Chondrocyte (in vitro differentiated cells): ENCODE measurements around the gene KCNK17. TPM values are rescaled to one million over a fixed set of nuclear protein-coding genes. Genes with fewer than 3 reads are reported as not detected.

Experiments
- DNase-seq: peaks from one replicate; pipeline ENCODE4 v3.0.0; 2021; ENCODE audit warnings: mixed read lengths, low spot score
- H3K27ac Mint-ChIP-seq: one replicate; pipeline ENCODE4 v1.8.0; 2021; ENCODE audit warnings: mild to moderate bottlenecking, moderate library complexity, mixed read lengths; ENCODE audit not compliant: unreplicated experiment
- H3K27me3 Mint-ChIP-seq: 2 replicates; pipeline ENCODE4 v1.8.0; 2021; ENCODE audit warnings: low read depth, mixed read lengths
- H3K36me3 Mint-ChIP-seq: 2 replicates; pipeline ENCODE4 v1.8.0; 2021; ENCODE audit warnings: low read depth, mixed read lengths
- H3K4me1 Mint-ChIP-seq: 2 replicates; pipeline ENCODE4 v1.8.0; 2021; ENCODE audit warnings: low read depth, mild to moderate bottlenecking, mixed read lengths
- H3K4me3 Mint-ChIP-seq: one replicate; pipeline ENCODE4 v1.8.0; 2021; ENCODE audit warnings: mild to moderate bottlenecking, moderate library complexity, mixed read lengths; ENCODE audit not compliant: unreplicated experiment
- H3K9me3 Mint-ChIP-seq: 2 replicates; pipeline ENCODE4 v1.8.0; 2021; ENCODE audit warnings: low read depth, mixed read lengths
- CTCF ChIP-seq: fragments of 200-600 bp; sonication (generic); IDR thresholded peaks from 2 replicates; pipeline ENCODE4 v1.5.0; 2021; ENCODE audit warnings: antibody characterized with exemption, mild to moderate bottlenecking, moderate library complexity
- total RNA-seq: library from RNA; stranded (reverse); gene quantifications from 3 replicates; pipeline ENCODE4 v1.2.1, GENCODE V29; 2021

Gene KCNK17
- total RNA-seq, 1 donor from 2014 or later = not detected

- no peak overlapping the region for H3K27ac Mint-ChIP-seq
- H3K4me3 Mint-ChIP-seq = no peak overlapping the region
- H3K27me3 Mint-ChIP-seq = no peaks in the 10 kb centered on the region
- TF ChIP-seq CTCF = no peak
- DNase-seq = peak; percentile 15
- no peaks in the 10 kb centered on the region for H3K36me3 Mint-ChIP-seq
- H3K4me1 Mint-ChIP-seq = peaks cover 13% of the 10 kb centered on the region
- no peaks in the 10 kb centered on the region for H3K9me3 Mint-ChIP-seq
Observed at GRCh38 chr6:39357998-39358686, 43.9 kb upstream of the KCNK17 start.

GRCh38 chr6:39353698-39354315 is 39.6 kb upstream of the KCNK17 start:
- TF ChIP-seq CTCF = no peak
- no peaks in the 10 kb centered on the region for H3K27me3 Mint-ChIP-seq
- DNase-seq = no peak
- H3K27ac Mint-ChIP-seq = no peak overlapping the region
- H3K4me3 Mint-ChIP-seq = no peak overlapping the region
- H3K4me1 Mint-ChIP-seq = peaks cover 6% of the 10 kb centered on the region
- H3K36me3 Mint-ChIP-seq = no peaks in the 10 kb centered on the region
- no peaks in the 10 kb centered on the region for H3K9me3 Mint-ChIP-seq

GRCh38 chr6:39350723-39351505 is 36.7 kb upstream of the KCNK17 start:
- Mint-ChIP-seq H3K9me3 (no peaks in the 10 kb centered on the region), H3K4me1 (no peaks in the 10 kb centered on the region), H3K27me3 (peaks cover 2% of the 10 kb centered on the region), H3K4me3 (no peak overlapping the region), H3K36me3 (no peaks in the 10 kb centered on the region), H3K27ac (no peak overlapping the region)
- TF ChIP-seq CTCF = no peak
- DNase-seq = no peak

GRCh38 chr6:39348740-39349139 is 34.5 kb upstream of the KCNK17 start:
- peaks cover 2% of the 10 kb centered on the region for H3K27me3 Mint-ChIP-seq
- no peak overlapping the region for H3K27ac Mint-ChIP-seq
- no peak for TF ChIP-seq CTCF
- H3K9me3 Mint-ChIP-seq = no peaks in the 10 kb centered on the region
- H3K4me1 Mint-ChIP-seq = peaks cover 14% of the 10 kb centered on the region
- H3K36me3 Mint-ChIP-seq = no peaks in the 10 kb centered on the region
- DNase-seq = no peak
- no peak overlapping the region for H3K4me3 Mint-ChIP-seq

GRCh38 chr6:39347906-39348585 is 33.8 kb upstream of the KCNK17 start:
- Mint-ChIP-seq H3K4me1 (peaks cover 14% of the 10 kb centered on the region), H3K36me3 (no peaks in the 10 kb centered on the region), H3K27ac (no peak overlapping the region), H3K27me3 (peaks cover 2% of the 10 kb centered on the region), H3K9me3 (no peaks in the 10 kb centered on the region), H3K4me3 (no peak overlapping the region)
- peak; percentile 94 for TF ChIP-seq CTCF
- no peak for DNase-seq
